HepG2 (cell line): ENCODE results near the gene THSD1. TPM values are rescaled to one million over a fixed set of nuclear protein-coding genes. Genes with fewer than 3 reads are reported as not detected.

ENCODE experiments used
- DMAP1 ChIP-seq: IDR thresholded peaks from 2 replicates; pipeline ENCODE4 v1.6.1; 2016
- ETV6 ChIP-seq: sonication (generic); formaldehyde crosslinking; conservative IDR thresholded peaks from 2 replicates; pipeline ENCODE4 v1.4.0; 2020; ENCODE audit warnings: missing genetic modification reagents
- FOXJ3 ChIP-seq: sonication (generic); formaldehyde crosslinking; IDR thresholded peaks from 2 replicates; pipeline ENCODE4 v1.4.0; 2020; ENCODE audit warnings: missing genetic modification reagents, mild to moderate bottlenecking, borderline replicate concordance
- FOXK1 ChIP-seq: sonication (generic); formaldehyde crosslinking; IDR thresholded peaks from 2 replicates; pipeline ENCODE4 v1.4.0; 2020; ENCODE audit warnings: low read depth, missing genetic modification reagents, borderline replicate concordance
- HDAC2 ChIP-seq: sonication (generic); formaldehyde crosslinking; IDR thresholded peaks from 2 replicates; pipeline ENCODE4 v1.4.0; 2020; ENCODE audit warnings: missing genetic modification reagents
- HOXA9 ChIP-seq: sonication (generic); formaldehyde crosslinking; IDR thresholded peaks from 2 replicates; pipeline ENCODE4 v1.8.1; 2022; ENCODE audit warnings: missing genetic modification reagents, mild to moderate bottlenecking, moderate library complexity, borderline replicate concordance
- MAFG ChIP-seq: sonication (generic); formaldehyde crosslinking; IDR thresholded peaks from 2 replicates; pipeline ENCODE4 v1.5.1; 2020; ENCODE audit warnings: mild to moderate bottlenecking, missing genetic modification reagents
- NFYC ChIP-seq: IDR thresholded peaks from 2 replicates; pipeline ENCODE4 v1.6.1; 2016; ENCODE audit warnings: missing genetic modification reagents, missing compliant biosample characterization
- SMC3 ChIP-seq: IDR thresholded peaks from 2 replicates; pipeline ENCODE4 v1.6.1; 2011; ENCODE audit warnings: low read length, improper control_type of control experiment
- U2AF2 ChIP-seq: fragments of 200-400 bp; formaldehyde crosslinking; IDR thresholded peaks from 2 replicates; pipeline ENCODE4 v1.6.1; 2017; ENCODE audit warnings: low read depth, mild to moderate bottlenecking, low read length
- ZNF354B ChIP-seq: sonication (generic); formaldehyde crosslinking; IDR thresholded peaks from 2 replicates; pipeline ENCODE4 v1.8.0; 2022; ENCODE audit warnings: mild to moderate bottlenecking, missing genetic modification reagents
- ZNF569 ChIP-seq: sonication (generic); formaldehyde crosslinking; IDR thresholded peaks from 2 replicates; pipeline ENCODE4 v1.5.0; 2020; ENCODE audit warnings: mild to moderate bottlenecking, missing genetic modification reagents, moderate library complexity, borderline replicate concordance
- ZNF629 ChIP-seq: sonication (generic); formaldehyde crosslinking; conservative IDR thresholded peaks from 2 replicates; pipeline ENCODE4 v1.5.0; 2020; ENCODE audit warnings: missing genetic modification reagents
- polyA plus RNA-seq, 8 experiments: library from polyadenylated mRNA; depleted of rRNA in 3 of 8; stranded (reverse) in 7 of 8; unstranded in 1 of 8; fragments of >200 nt; fragmentation: Illumina TruSeq in 4 of 8; extraction: Trizol in 4 of 8; gene quantifications; 2 replicates each; pipeline versions ENCODE4 v1.2.1 to v1.2.3, GENCODE V29; 2011 to 2016; ENCODE audit warnings: low read depth in 4 of 8, missing spikeins in 1 of 8, mixed read lengths in 1 of 8; ENCODE audit not compliant: insufficient read depth in 1 of 8
- total RNA-seq, 5 experiments: library from RNA; depleted of rRNA; stranded (reverse); fragments of >200 nt; fragmentation: Illumina TruSeq; extraction: Trizol; gene quantifications; 2 replicates each; pipeline ENCODE4 v1.2.3, GENCODE V29; 2016; ENCODE audit warnings: low read depth in 1 of 5
- TF ChIP-seq, protein P1 (sequence below): sonication (generic); formaldehyde crosslinking; IDR thresholded peaks from 2 replicates; pipeline ENCODE4 v1.4.0; 2020; ENCODE audit warnings: mild to moderate bottlenecking, missing genetic modification reagents
- TF ChIP-seq, protein P2 (sequence below): sonication (generic); formaldehyde crosslinking; IDR thresholded peaks from 2 replicates; pipeline ENCODE4 v1.5.1; 2020; ENCODE audit warnings: missing genetic modification reagents, mild to moderate bottlenecking, borderline replicate concordance
- TF ChIP-seq, protein P3 (sequence below): sonication (generic); formaldehyde crosslinking; IDR thresholded peaks from 2 replicates; pipeline ENCODE4 v1.4.0; 2020; ENCODE audit warnings: missing genetic modification reagents
- TF ChIP-seq, protein P4 (sequence below): sonication (generic); formaldehyde crosslinking; IDR thresholded peaks from 2 replicates; pipeline ENCODE4 v1.8.0; 2022; ENCODE audit warnings: missing genetic modification reagents, mild to moderate bottlenecking, inconsistent platforms, borderline replicate concordance
- TF ChIP-seq, protein P5 (sequence below): sonication (generic); formaldehyde crosslinking; IDR thresholded peaks from 2 replicates; pipeline ENCODE4 v1.8.1; 2023; ENCODE audit warnings: mild to moderate bottlenecking, missing genetic modification reagents, borderline replicate concordance
- TF ChIP-seq, protein P6 (sequence below): IDR thresholded peaks from 2 replicates; pipeline ENCODE4 v1.6.1; 2012; ENCODE audit warnings: low read depth, low read length, improper control_type of control experiment
- TF ChIP-seq, protein P7 (sequence below): sonication (generic); formaldehyde crosslinking; IDR thresholded peaks from 2 replicates; pipeline ENCODE4 v1.8.1; 2022; ENCODE audit warnings: mild to moderate bottlenecking, missing genetic modification reagents

THSD1 gene
- total and polyA plus RNA-seq, 2 of the 13 experiments (the other 11 are each of a cell fraction or from before 2014, with no cell fraction given), result 0.11 to 0.15 TPM

DNA sequence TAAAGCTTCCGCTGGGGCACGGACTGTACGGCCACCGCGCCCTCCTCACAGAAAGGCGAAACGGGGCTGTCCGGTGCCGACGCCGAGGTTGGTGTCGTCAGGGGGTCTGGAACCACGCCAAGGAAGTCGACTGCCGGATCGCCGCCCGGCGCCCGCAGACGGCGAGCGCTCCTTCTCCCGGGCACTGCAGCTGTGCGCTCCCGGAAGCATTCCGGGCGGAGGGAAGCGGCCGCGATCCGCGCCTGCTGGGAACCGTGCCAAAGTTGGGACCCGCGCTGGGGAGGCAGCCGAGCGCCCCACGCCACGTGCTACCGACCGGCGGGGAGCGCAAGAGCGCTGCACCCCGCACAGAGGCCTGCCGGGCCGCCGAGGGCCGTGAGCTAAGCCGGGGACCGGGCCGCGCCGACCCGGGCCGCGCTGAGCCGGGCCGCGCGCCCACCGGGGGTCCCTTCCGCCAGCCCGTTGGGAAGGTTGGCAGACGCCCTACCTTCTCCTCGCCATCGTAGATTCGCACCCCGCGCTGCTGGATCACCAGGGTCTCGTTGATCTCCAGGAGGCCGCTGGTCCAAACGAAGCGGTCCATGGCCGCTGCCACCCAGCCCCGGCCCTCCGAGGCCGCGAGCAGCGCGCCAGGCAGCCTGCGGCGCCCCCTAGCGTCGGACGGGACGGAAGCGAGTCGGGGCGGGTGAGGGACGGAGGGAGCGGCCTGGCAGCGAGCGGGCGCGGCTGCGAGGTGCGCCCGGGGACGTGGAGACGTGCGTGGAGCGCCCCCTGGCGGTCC lies 44.2 kb upstream of the THSD1 start, which contains the start of gene VPS36 (continued):
- TF ChIP-seq, protein P1, sequence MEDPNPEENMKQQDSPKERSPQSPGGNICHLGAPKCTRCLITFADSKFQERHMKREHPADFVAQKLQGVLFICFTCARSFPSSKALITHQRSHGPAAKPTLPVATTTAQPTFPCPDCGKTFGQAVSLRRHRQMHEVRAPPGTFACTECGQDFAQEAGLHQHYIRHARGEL (CRISPR knock-in tag), result peak; percentile 46; the same call in 1 of the 2 replicates
- TF ChIP-seq FOXJ3 (CRISPR knock-in tag) (no peak), ZNF354B (CRISPR knock-in tag) (0 out of 2 replicates have a peak, but pooled peaks have one; percentile 72), MAFG (CRISPR knock-in tag) (no peak), U2AF2 (no peak), SMC3 (peak; percentile 30; the same call in 1 of the 2 replicates), ZNF629 (no peak), HDAC2 (CRISPR knock-in tag) (peak; percentile 59; the same call in 1 of the 2 replicates), DMAP1 (CRISPR knock-in tag) (peak; percentile 61), ETV6 (CRISPR knock-in tag) (0 out of 2 replicates have a peak, but pooled peaks have one; percentile 47), NFYC (no peak), HOXA9 (CRISPR knock-in tag) (no peak; the same call in 1 of the 2 replicates), FOXK1 (CRISPR knock-in tag) (peak; percentile 17; the same call in 1 of the 2 replicates), ZNF569 (no peak)
- TF ChIP-seq, protein P2, sequence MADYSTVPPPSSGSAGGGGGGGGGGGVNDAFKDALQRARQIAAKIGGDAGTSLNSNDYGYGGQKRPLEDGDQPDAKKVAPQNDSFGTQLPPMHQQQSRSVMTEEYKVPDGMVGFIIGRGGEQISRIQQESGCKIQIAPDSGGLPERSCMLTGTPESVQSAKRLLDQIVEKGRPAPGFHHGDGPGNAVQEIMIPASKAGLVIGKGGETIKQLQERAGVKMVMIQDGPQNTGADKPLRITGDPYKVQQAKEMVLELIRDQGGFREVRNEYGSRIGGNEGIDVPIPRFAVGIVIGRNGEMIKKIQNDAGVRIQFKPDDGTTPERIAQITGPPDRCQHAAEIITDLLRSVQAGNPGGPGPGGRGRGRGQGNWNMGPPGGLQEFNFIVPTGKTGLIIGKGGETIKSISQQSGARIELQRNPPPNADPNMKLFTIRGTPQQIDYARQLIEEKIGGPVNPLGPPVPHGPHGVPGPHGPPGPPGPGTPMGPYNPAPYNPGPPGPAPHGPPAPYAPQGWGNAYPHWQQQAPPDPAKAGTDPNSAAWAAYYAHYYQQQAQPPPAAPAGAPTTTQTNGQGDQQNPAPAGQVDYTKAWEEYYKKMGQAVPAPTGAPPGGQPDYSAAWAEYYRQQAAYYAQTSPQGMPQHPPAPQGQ (CRISPR knock-in tag), result no peak
- TF ChIP-seq, protein P3, sequence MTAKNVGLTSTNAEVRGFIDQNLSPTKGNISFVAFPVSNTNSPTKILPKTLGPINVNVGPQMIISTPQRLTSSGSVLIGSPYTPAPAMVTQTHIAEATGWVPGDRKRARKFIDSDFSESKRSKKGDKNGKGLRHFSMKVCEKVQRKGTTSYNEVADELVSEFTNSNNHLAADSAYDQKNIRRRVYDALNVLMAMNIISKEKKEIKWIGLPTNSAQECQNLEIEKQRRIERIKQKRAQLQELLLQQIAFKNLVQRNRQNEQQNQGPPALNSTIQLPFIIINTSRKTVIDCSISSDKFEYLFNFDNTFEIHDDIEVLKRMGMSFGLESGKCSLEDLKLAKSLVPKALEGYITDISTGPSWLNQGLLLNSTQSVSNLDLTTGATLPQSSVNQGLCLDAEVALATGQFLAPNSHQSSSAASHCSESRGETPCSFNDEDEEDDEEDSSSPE (CRISPR knock-in tag), result peak; percentile 72
- TF ChIP-seq, protein P4, sequence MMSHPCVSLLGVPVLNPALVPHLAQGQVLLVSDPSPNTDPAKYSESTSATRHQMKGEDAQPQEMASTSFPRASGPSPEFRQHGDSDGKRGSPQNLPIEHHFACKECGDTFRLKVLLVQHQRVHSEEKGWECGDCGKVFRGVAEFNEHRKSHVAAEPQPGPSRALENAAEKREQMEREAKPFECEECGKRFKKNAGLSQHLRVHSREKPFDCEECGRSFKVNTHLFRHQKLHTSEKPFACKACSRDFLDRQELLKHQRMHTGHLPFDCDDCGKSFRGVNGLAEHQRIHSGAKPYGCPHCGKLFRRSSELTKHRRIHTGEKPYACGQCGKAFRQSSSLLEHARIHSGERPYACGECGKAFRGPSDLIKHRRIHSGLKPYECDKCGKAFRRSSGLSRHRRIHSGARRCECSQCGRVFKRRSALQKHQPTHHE (CRISPR knock-in tag), result peak; percentile 76; the same call in 1 of the 2 replicates
- TF ChIP-seq, protein P5, sequence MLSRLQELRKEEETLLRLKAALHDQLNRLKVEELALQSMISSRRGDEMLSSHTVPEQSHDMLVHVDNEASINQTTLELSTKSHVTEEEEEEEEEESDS (CRISPR knock-in tag), result no peak
- TF ChIP-seq, protein P6, sequence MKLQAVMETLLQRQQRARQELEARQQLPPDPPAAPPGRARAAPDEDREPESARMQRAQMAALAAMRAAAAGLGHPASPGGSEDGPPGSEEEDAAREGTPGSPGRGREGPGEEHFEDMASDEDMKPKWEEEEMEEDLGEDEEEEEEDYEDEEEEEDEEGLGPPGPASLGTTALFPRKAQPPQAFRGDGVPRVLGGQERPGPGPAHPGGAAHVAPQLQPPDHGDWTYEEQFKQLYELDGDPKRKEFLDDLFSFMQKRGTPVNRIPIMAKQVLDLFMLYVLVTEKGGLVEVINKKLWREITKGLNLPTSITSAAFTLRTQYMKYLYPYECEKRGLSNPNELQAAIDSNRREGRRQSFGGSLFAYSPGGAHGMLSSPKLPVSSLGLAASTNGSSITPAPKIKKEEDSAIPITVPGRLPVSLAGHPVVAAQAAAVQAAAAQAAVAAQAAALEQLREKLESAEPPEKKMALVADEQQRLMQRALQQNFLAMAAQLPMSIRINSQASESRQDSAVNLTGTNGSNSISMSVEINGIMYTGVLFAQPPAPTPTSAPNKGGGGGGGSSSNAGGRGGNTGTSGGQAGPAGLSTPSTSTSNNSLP, result peak; percentile 30; the same call in 1 of the 2 replicates
- TF ChIP-seq, protein P7, sequence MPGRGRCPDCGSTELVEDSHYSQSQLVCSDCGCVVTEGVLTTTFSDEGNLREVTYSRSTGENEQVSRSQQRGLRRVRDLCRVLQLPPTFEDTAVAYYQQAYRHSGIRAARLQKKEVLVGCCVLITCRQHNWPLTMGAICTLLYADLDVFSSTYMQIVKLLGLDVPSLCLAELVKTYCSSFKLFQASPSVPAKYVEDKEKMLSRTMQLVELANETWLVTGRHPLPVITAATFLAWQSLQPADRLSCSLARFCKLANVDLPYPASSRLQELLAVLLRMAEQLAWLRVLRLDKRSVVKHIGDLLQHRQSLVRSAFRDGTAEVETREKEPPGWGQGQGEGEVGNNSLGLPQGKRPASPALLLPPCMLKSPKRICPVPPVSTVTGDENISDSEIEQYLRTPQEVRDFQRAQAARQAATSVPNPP (CRISPR knock-in tag), result peak; percentile 87
